Liver (tissue), 9 donors: ENCODE measurements around the gene LILRB3. TPM values are rescaled to one million over a fixed set of nuclear protein-coding genes. Genes with fewer than 3 reads are reported as not detected.
A peak's percentile ranks its signal among the peaks of the same experiment; 100 is the strongest.

Experiments used
- DNase-seq: peaks from one replicate; pipeline ENCODE4 v3.0.0-alpha.2; 2017; ENCODE audit warnings: low spot score
- H3K27ac ChIP-seq, 2 donors: one replicate each; pipeline ENCODE4 v1.7.0; 2013; ENCODE audit warnings: inconsistent platforms in 2 of 2, low read length in 2 of 2, control low read depth in 1 of 2, low read depth in 1 of 2, mild to moderate bottlenecking in 1 of 2
- H3K27me3 ChIP-seq, 4 donors: one replicate each; pipeline versions ENCODE4 v1.6.1 to v1.7.0; 2013; ENCODE audit warnings: low read length in 3 of 4, inconsistent platforms in 1 of 4, mild to moderate bottlenecking in 1 of 4, moderate library complexity in 1 of 4; ENCODE audit not compliant: control insufficient read depth in 4 of 4, insufficient read depth in 4 of 4
- H3K36me3 ChIP-seq, 4 donors: one replicate each; pipeline versions ENCODE4 v1.6.1 to v1.7.0; 2013; ENCODE audit warnings: low read length in 3 of 4, mild to moderate bottlenecking in 3 of 4, low read depth in 1 of 4, moderate library complexity in 1 of 4; ENCODE audit not compliant: control insufficient read depth in 4 of 4, insufficient read depth in 3 of 4
- H3K4me1 ChIP-seq, 4 donors: one replicate each; pipeline versions ENCODE4 v1.6.1 to v1.7.0; 2013; ENCODE audit warnings: low read length in 3 of 4, mild to moderate bottlenecking in 3 of 4, moderate library complexity in 1 of 4; ENCODE audit not compliant: control insufficient read depth in 4 of 4, insufficient read depth in 4 of 4
- H3K4me3 ChIP-seq, 3 donors: one replicate each; pipeline versions ENCODE4 v1.6.1 to v1.7.0; 2013; ENCODE audit warnings: low read length in 3 of 3, control low read depth in 1 of 3, low read depth in 1 of 3, mild to moderate bottlenecking in 1 of 3
- H3K9ac ChIP-seq, 2 donors: one replicate each; pipeline ENCODE4 v1.7.0; 2013; ENCODE audit warnings: low read length in 2 of 2, mild to moderate bottlenecking in 2 of 2, moderate library complexity in 2 of 2, control low read depth in 1 of 2, low read depth in 1 of 2
- H3K9me3 ChIP-seq, 4 donors: one replicate each; pipeline versions ENCODE4 v1.6.1 to v1.7.0; 2013; ENCODE audit warnings: low read length in 3 of 4; ENCODE audit not compliant: control insufficient read depth in 4 of 4
- ATF3 ChIP-seq: IDR thresholded peaks from 2 replicates; pipeline ENCODE4 v1.6.1; 2016; ENCODE audit warnings: antibody characterized with exemption
- EGR1 ChIP-seq, 2 donors: IDR thresholded peaks; 2 replicates each; pipeline ENCODE4 v1.6.1; 2016 to 2018; ENCODE audit warnings: antibody characterized with exemption in 2 of 2, low read depth in 2 of 2
- FOXA1 ChIP-seq: IDR thresholded peaks from 2 replicates; pipeline ENCODE4 v1.6.1; 2016; ENCODE audit warnings: antibody characterized with exemption
- FOXA2 ChIP-seq: IDR thresholded peaks from 2 replicates; pipeline ENCODE4 v1.6.1; 2016; ENCODE audit warnings: antibody characterized with exemption
- GABPA ChIP-seq, 2 donors: IDR thresholded peaks in 1 of 2; conservative IDR thresholded peaks in 1 of 2; 2 replicates each; pipeline ENCODE4 v1.6.1; 2016; ENCODE audit warnings: antibody characterized with exemption in 2 of 2, mild to moderate bottlenecking in 1 of 2, moderate library complexity in 1 of 2
- HNF4A ChIP-seq, 2 donors: conservative IDR thresholded peaks; 2 replicates each; pipeline ENCODE4 v1.6.1; 2016; ENCODE audit warnings: antibody characterized with exemption in 2 of 2, mild to moderate bottlenecking in 2 of 2
- HNF4G ChIP-seq: IDR thresholded peaks from 2 replicates; pipeline ENCODE4 v1.6.1; 2016; ENCODE audit warnings: antibody characterized with exemption
- JUND ChIP-seq, 2 donors: IDR thresholded peaks; 2 replicates each; pipeline ENCODE4 v1.6.1; 2016; ENCODE audit warnings: antibody characterized with exemption in 2 of 2
- NR2F2 ChIP-seq: IDR thresholded peaks from 2 replicates; pipeline ENCODE4 v1.6.1; 2016; ENCODE audit warnings: antibody characterized with exemption
- RAD21 ChIP-seq, 2 donors: IDR thresholded peaks; 2 replicates each; pipeline ENCODE4 v1.6.1; 2016; ENCODE audit warnings: antibody characterized with exemption in 2 of 2, mild to moderate bottlenecking in 2 of 2
- REST ChIP-seq: IDR thresholded peaks from 2 replicates; pipeline ENCODE4 v1.6.1; 2016; ENCODE audit warnings: antibody characterized with exemption, mild to moderate bottlenecking
- RXRA ChIP-seq, 2 donors: IDR thresholded peaks; 2 replicates each; pipeline ENCODE4 v1.6.1; 2017 to 2018; ENCODE audit warnings: antibody characterized with exemption in 2 of 2, mild to moderate bottlenecking in 1 of 2
- SP1 ChIP-seq: IDR thresholded peaks from 2 replicates; pipeline ENCODE4 v1.6.1; 2018; ENCODE audit warnings: antibody characterized with exemption, mild to moderate bottlenecking
- TAF1 ChIP-seq: conservative IDR thresholded peaks from 2 replicates; pipeline ENCODE4 v1.6.1; 2016; ENCODE audit warnings: antibody characterized with exemption, mild to moderate bottlenecking
- YY1 ChIP-seq: IDR thresholded peaks from 2 replicates; pipeline ENCODE4 v1.6.1; 2016; ENCODE audit warnings: antibody characterized with exemption, mild to moderate bottlenecking
- WGBS: extraction: QIAGEN DNeasy Blood & Tissue Kit; methylation state at CpG from one replicate; pipeline ENCODE4 v1.1.7; 2013; 5-methylcytosine and 5-hydroxymethylcytosine counted together
- polyA plus RNA-seq, 2 donors: library from polyadenylated mRNA; stranded (reverse) in 1 of 2; unstranded in 1 of 2; fragments of 200-250 nt in 1 of 2; fragments of >200 nt in 1 of 2; fragmentation: Nextera tagmentation in 1 of 2; extraction: Ambion mirVana in 1 of 2; gene quantifications; one replicate each; pipeline versions ENCODE4 v1.2.1 to v1.2.3, GENCODE V29; 2013 to 2015
- total RNA-seq, 2 donors: library from RNA; depleted of rRNA; stranded (reverse); fragments of >200 nt; gene quantifications; one replicate each; pipeline ENCODE4 v1.2.3, GENCODE V29; 2014
- TF ChIP-seq, protein P1 (sequence below): IDR thresholded peaks from 2 replicates; pipeline ENCODE4 v1.6.1; 2016; ENCODE audit warnings: antibody characterized with exemption
- TF ChIP-seq, protein P2 (sequence below): IDR thresholded peaks from 2 replicates; pipeline ENCODE4 v1.6.1; 2016; ENCODE audit warnings: antibody characterized with exemption
- TF ChIP-seq, protein P3 (sequence below): fragments of 150-350 bp; IDR thresholded peaks from 2 replicates; pipeline ENCODE4 v1.5.1; 2017; ENCODE audit warnings: improper control_type of control experiment, low read depth, low read length; ENCODE audit not compliant: missing input control
- donor health status: healthy.
- donor health status: healthy.
- donor health status: healthy.
- donor health status: healthy.
- donor health status: healthy.

The LILRB3 gene
- total and polyA plus RNA-seq, 4 donors: 2.2 to 10.5 (median 3.3) TPM

- TF ChIP-seq GABPA (IDR thresholded peaks at IDR 0.05 in 1 of 2, conservative IDR thresholded peaks at IDR 0.05 in 1 of 2): no peak
- TF ChIP-seq EGR1 (IDR thresholded peaks at IDR 0.05; ENCODE audit: low read depth in 2 of 2): no peak
- TF ChIP-seq YY1: no peak
- TF ChIP-seq HNF4A (conservative IDR thresholded peaks at IDR 0.05): no peak
- TF ChIP-seq NR2F2: no peak
- TF ChIP-seq, protein P1, sequence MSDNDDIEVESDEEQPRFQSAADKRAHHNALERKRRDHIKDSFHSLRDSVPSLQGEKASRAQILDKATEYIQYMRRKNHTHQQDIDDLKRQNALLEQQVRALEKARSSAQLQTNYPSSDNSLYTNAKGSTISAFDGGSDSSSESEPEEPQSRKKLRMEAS: no peak
- TF ChIP-seq, protein P2, sequence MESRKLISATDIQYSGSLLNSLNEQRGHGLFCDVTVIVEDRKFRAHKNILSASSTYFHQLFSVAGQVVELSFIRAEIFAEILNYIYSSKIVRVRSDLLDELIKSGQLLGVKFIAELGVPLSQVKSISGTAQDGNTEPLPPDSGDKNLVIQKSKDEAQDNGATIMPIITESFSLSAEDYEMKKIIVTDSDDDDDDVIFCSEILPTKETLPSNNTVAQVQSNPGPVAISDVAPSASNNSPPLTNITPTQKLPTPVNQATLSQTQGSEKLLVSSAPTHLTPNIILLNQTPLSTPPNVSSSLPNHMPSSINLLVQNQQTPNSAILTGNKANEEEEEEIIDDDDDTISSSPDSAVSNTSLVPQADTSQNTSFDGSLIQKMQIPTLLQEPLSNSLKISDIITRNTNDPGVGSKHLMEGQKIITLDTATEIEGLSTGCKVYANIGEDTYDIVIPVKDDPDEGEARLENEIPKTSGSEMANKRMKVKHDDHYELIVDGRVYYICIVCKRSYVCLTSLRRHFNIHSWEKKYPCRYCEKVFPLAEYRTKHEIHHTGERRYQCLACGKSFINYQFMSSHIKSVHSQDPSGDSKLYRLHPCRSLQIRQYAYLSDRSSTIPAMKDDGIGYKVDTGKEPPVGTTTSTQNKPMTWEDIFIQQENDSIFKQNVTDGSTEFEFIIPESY: no peak
- no peak for TF ChIP-seq RAD21 (IDR thresholded peaks at IDR 0.05)
- TF ChIP-seq HNF4G: no peak
- TF ChIP-seq JUND (IDR thresholded peaks at IDR 0.05): no peak
- no peak for TF ChIP-seq TAF1
- no peak for TF ChIP-seq FOXA1
- peak overlapping the region; percentile 29 to 63 for H3K9ac ChIP-seq
- 65% methylated on average over 19 of the region's 19 CpGs for WGBS
- no peaks in the 10 kb centered on the region for H3K27me3 ChIP-seq
- peaks cover 4 to 17% (median 12%) of the 10 kb centered on the region in 4 donors for H3K36me3 ChIP-seq
- DNase-seq: no peak
- peaks cover 12 to 24% (median 18%) of the 10 kb centered on the region in 4 donors for H3K4me1 ChIP-seq
- peak overlapping the region; percentile 50 to 78 (median 68) for H3K4me3 ChIP-seq
- H3K9me3 ChIP-seq: no peaks in the 10 kb centered on the region
- H3K27ac ChIP-seq: peak overlapping the region; percentile 96 to 99
These were observed 30.9 kb downstream of the LILRB3 start for GRCh38 chr19:54191811-54192453.

GRCh38 chr19:54191011-54191810, 31.6 kb downstream of the LILRB3 start, which contains the start of gene TSEN34:
TSEN34 (plus strand) TSS chr19:54191308; CDS start chr19:54191365, 57 bp downstream.
- peaks cover 9 to 22% (median 15%) of the 10 kb centered on the region in 4 donors for H3K4me1 ChIP-seq
- WGBS: 1% methylated on average over 77 of the region's 77 CpGs
- peak within 1 kb of the TSS; percentile 96 to 99 for H3K27ac ChIP-seq
- H3K4me3 ChIP-seq: peak within 1 kb of the TSS; percentile 51 to 78 (median 68)
- peaks cover 4 to 17% (median 12%) of the 10 kb centered on the region in 4 donors for H3K36me3 ChIP-seq
- H3K9ac ChIP-seq: peak within 1 kb of the TSS; percentile 63 to 77
- TF ChIP-seq GABPA (IDR thresholded peaks at IDR 0.05 in 1 of 2, conservative IDR thresholded peaks at IDR 0.05 in 1 of 2) (no peak), JUND (IDR thresholded peaks at IDR 0.05) (no peak), YY1 (no peak), EGR1 (IDR thresholded peaks at IDR 0.05; ENCODE audit: low read depth in 2 of 2) (no peak), FOXA1 (no peak), REST (no peak), NR2F2 (no peak), HNF4A (conservative IDR thresholded peaks at IDR 0.05) (no peak), SP1 (no peak), TAF1 (no peak), FOXA2 (no peak), ATF3 (no peak), RAD21 (IDR thresholded peaks at IDR 0.05) (no peak), RXRA (IDR thresholded peaks at IDR 0.05) (no peak), HNF4G (no peak)
- TF ChIP-seq, protein P3, sequence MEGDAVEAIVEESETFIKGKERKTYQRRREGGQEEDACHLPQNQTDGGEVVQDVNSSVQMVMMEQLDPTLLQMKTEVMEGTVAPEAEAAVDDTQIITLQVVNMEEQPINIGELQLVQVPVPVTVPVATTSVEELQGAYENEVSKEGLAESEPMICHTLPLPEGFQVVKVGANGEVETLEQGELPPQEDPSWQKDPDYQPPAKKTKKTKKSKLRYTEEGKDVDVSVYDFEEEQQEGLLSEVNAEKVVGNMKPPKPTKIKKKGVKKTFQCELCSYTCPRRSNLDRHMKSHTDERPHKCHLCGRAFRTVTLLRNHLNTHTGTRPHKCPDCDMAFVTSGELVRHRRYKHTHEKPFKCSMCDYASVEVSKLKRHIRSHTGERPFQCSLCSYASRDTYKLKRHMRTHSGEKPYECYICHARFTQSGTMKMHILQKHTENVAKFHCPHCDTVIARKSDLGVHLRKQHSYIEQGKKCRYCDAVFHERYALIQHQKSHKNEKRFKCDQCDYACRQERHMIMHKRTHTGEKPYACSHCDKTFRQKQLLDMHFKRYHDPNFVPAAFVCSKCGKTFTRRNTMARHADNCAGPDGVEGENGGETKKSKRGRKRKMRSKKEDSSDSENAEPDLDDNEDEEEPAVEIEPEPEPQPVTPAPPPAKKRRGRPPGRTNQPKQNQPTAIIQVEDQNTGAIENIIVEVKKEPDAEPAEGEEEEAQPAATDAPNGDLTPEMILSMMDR: no peak
- TF ChIP-seq, protein P2: no peak
- TF ChIP-seq, protein P1: no peak
- no peaks in the 10 kb centered on the region for H3K9me3 ChIP-seq
- peak; percentile 89 for DNase-seq
- H3K27me3 ChIP-seq: no peaks in the 10 kb centered on the region
